ENCODE measurements around the gene RAD51C.
A peak's percentile ranks its signal among the peaks of the same experiment; 100 is the strongest.
"Not testable (repeated sequence)": the region's sequence is repeated elsewhere in the genome, so short reads cannot be mapped to it uniquely, and the experiment has no call there.

RAD51C gene

DNA sequence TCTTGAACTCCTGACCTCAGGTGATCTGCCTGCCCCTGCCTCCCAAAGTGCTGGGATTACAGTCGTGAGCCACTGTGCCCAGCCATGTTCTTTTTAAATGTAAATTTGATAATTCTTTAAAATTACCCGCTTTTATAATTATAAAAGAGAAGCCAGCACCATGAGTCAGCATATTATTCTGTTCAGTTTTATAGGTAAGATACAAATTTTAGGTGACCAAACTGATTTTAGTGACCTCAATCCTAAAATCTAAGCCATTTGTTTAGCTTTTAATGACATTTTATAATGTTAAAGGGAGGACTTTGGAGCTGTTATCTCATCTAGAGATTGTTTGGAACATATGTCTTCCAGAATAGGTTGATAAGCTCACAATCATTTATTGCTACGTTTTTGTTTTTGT lies 42.4 kb downstream of the RAD51C start:
- DNase-seq (ENCODE audit: insufficient read length, low spot score) (no peak), FAIRE-seq (no peak)
- TF ChIP-seq POLR2A (IDR thresholded peaks at IDR 0.05; ENCODE audit: low read depth, low read length) = no peak

DNA sequence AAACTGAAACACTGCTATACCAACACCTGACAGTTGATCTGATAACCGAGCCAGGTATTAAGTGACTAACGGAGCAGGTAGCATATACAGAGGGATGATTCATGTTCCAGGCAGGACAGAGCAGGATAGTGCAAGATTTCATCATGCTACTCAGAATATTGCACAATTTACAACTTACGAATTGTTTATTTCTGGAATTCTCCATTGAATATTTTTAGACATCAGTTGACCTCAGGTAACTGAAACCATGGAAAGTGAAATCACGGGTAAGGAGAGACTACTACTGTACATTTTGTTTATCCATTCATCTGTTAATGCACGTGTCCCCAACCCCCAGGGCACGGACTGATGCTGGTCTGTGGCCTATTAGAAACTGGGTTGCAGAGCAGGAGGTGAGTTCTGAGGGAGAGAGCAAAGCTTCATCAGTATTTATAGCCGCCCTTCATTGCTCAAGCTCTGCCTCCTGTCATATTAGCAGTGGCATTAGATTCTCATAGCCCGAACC lies 48.8 kb downstream of the RAD51C start:
- no peak for FAIRE-seq
- TF ChIP-seq POLR2A (IDR thresholded peaks at IDR 0.05; ENCODE audit: low read depth, low read length) = no peak
- no peak for DNase-seq (ENCODE audit: insufficient read length, low spot score)

DNA sequence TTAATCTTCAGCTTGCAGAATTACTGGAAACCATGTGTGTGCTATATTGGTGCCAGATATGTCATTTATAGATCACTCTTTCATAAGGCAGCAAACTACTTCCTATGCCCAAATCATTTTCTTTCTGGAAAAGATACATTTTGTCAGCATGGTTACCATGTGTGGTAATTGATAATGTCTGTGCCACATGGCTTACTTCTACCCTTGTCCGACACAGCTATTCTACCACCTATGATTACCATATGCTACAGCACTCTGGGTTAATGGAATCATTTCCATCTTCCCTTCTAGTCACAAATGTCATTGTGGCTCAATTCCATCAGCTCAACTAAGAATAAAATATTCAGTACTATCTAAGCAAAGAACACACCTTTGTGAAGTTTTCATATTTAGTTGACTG lies 55.3 kb downstream of the RAD51C start:
- DNase-seq (ENCODE audit: insufficient read length, low spot score) = no peak
- no peak for FAIRE-seq
- TF ChIP-seq POLR2A (IDR thresholded peaks at IDR 0.05; ENCODE audit: low read depth, low read length) = no peak

DNA sequence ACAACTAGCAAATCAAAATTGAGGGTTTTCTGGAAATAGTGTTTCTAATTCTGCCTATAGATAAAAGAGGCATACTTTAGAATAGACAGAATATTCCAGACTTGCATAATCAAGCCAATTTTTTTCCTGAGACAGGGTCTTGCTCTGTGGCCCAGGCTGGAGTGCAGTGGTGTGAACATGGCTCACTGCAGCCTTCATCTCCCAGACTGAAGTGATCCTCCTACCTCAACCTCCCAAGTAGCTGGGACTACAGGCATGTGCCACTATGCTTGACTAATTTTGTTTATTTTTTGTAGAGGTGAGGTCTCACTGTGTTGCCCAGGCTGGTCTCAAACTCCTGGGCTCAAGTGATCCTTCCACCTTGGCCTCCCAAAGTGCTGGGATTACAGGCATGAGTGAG lies 57.2 kb downstream of the RAD51C start:
- not testable (repeated sequence) for DNase-seq (ENCODE audit: insufficient read length, low spot score); FAIRE-seq

DNA sequence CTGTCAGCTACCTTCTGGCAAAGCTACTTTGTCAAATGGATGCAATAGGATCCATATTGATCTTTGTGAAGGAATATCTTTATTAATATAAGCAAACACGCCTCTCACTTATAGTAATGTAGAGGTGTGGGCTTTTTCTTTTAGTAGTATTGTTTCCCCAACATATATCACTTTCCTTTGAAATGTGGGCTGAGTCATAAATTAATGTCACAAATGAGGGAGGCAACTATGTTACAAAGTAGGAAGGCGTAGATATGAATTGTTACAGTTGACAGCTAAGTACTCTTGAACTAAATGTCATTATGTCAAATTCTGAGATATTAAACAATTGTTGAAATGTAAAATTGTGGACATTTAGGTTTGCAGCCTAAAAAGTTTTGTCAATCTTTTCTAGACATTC lies 60.6 kb downstream of the RAD51C start:
- DNase-seq (ENCODE audit: insufficient read length, low spot score) = no peak
- no peak for TF ChIP-seq POLR2A (IDR thresholded peaks at IDR 0.05; ENCODE audit: low read depth, low read length)
- no peak for FAIRE-seq

DNA sequence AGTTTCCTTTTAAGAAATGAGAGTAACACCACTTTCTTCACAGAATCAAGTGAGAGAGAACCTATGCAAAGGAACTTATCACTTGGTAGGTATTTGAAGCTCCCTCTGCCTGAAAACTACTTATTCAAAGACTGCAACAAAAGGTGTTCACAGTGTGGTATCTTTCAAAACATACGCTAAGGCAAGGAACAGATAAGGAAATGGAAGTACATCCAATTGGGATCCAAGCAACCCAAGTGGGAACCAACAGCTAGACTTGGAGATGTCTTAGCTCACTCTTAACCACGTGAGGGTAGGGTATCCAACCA lies 62.8 kb downstream of the RAD51C start:
- no peak for TF ChIP-seq POLR2A (IDR thresholded peaks at IDR 0.05; ENCODE audit: low read depth, low read length)
- FAIRE-seq = no peak
- peak; percentile 26 for DNase-seq (ENCODE audit: insufficient read length, low spot score)

DNA sequence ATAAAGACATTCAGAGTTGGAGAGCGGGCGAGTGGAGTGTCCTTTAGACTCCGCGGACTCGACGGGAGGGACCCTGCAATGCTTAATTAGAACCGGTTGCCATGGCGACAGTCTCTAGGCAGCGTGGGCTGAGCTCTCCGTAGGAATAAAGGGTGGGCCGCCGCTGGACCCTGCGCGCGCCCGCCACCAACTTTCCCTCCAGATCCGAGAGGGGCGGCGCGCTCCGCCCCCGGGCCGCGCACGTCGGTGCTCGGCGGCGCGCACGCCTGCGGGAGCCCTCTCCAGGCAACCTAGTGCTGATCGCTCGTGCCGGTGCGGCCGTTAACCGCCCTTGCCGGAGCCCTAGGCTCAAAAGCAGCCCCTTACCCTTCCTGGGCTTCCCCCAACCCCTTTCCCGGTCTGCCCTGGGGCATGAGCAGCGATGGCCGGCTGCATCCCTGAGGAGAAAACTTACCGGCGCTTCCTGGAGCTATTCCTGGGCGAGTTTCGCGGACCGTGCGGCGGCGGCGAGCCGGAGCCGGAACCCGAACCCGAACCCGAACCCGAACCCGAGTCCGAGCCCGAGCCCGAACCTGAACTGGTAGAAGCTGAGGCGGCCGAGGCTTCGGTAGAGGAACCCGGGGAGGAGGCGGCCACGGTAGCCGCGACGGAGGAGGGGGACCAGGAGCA lies 63.3 kb downstream of the RAD51C start, which contains the start of gene PPM1E:
TSS of gene PPM1E (plus strand) at position 278 of the 669 bp plus-strand sequence.
- no peak for FAIRE-seq
- peak; percentile 60 for DNase-seq (ENCODE audit: insufficient read length, low spot score)
- peak; percentile 20; the same call in 1 of the 2 replicates for TF ChIP-seq POLR2A (IDR thresholded peaks at IDR 0.05; ENCODE audit: low read depth, low read length)

DNA sequence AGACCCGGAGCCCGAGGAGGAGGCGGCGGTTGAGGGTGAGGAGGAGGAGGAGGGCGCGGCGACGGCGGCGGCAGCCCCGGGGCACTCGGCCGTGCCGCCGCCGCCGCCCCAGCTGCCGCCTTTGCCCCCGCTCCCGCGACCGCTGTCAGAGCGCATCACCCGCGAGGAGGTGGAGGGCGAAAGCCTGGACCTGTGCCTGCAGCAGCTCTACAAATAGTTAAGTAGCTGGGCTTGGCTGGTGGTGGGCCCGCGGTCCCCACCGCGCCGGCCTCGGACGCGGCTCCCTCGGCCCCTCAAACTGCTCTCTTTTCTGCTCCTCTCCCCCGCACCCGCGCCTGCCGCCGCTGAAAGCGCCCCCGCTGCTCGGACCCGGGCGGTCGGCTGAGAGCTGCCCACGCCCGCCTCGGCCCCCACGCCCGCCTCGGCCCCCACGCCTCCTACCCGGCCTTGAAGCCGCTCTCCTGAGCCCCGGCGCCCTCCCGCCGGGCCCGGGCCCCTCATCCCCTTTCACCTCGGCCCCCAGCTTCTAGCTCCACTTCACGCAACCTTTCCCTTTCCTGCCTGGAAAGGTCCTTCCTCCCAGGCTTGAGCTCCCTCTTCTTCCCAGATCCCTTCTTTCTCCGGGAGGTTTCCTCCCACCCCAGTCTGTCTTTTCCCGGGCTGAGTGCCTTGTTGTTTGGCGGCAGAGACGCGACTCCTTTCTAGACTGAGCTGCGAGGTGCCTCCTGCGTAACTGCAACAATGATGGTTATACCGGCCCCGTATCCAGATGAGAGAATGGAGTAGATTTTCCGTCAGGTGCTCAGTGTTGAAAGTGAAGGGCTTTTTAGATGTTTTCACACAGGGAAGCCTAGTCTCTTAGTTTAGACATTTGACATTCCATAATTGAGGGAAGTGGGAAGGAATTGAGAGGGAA lies 64.1 kb downstream of the RAD51C start:
- DNase-seq (ENCODE audit: insufficient read length, low spot score) = peak; percentile 40
- no peak for TF ChIP-seq POLR2A (IDR thresholded peaks at IDR 0.05; ENCODE audit: low read depth, low read length)
- FAIRE-seq = no peak

DNA sequence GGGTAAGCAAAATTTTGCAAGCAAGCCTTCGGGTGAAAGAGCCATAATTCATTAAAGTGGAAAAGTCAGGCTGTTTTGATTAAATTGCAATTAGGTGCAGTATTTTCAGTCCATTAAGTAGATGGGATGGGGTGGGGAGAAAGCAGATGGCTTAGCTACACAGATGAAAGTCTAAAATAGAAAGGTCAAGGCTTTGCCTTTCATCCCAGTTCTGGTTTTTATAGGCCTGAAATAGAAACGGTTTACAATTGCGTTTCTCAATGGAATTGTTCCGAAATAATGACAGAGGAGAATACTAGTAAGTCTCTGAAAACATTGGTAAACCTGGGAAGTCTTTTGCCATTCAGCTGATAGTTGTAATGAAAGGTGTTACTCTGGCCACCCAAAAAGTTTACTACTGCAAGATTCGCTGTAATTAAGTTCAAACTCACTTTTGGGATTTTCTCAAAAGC lies 64.8 kb downstream of the RAD51C start:
- DNase-seq (ENCODE audit: insufficient read length, low spot score) (no peak), FAIRE-seq (no peak)
- no peak for TF ChIP-seq POLR2A (IDR thresholded peaks at IDR 0.05; ENCODE audit: low read depth, low read length)

DNA sequence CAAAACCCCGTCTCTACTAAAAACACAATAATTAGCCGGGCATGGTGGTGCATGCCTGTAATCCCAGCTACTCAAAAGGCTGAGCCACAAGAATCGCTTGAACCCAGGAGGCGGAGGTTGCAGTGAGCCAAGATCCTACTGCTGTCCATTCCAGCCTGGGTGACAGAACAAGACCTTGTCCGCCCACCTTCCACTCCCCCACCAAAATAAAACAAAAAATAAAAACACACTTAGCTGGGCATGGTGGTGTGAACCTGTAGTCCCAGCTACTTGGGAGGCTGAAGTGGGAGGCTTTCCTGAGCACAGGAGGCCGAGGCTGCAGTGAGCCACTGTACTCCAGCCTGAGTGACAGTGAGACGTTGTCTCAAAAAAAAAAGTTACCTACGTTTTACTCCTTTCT lies 66.5 kb downstream of the RAD51C start:
- TF ChIP-seq POLR2A (IDR thresholded peaks at IDR 0.05; ENCODE audit: low read depth, low read length) = no peak
- DNase-seq (ENCODE audit: insufficient read length, low spot score) = no peak
- FAIRE-seq = no peak

DNA sequence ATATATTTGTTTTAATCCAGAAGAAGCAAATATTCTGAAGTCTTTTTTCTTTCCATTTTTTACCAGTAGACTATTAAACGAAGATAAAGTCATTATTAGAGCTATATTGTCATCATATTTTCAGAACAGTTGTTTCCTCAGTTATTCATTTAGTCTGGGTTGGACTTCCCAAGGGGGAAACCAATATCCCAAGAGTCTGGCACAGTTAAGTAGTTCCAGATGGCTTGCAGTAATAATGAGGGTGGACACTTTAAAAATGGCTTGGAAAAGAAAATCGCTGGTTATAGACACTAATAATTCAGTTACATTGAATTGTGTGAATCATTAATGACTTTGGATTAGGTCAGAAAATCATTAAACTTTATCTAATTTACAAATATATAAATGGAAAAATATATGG lies 67.1 kb downstream of the RAD51C start:
- TF ChIP-seq POLR2A (IDR thresholded peaks at IDR 0.05; ENCODE audit: low read depth, low read length) = no peak
- no peak for FAIRE-seq
- DNase-seq (ENCODE audit: insufficient read length, low spot score) = no peak

DNA sequence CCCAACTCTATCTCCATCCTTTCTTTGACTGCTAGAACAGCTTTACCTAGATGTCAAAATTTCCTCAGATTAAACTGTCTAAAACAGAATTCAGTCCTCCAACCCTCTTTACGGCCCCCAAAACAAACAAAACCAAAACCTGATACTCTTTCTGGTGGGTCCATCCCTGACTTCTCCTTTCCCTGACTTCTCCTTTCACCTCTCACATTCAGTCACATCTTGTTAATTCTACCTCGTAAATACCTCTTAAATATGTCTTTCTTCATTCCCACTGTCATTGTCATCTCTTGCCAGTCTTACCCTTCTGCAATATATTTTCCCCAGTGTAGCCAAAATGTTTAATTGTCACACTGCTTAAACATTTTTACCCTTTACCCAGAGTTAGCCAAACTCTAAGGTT lies 67.8 kb downstream of the RAD51C start:
- FAIRE-seq = no peak

DNA sequence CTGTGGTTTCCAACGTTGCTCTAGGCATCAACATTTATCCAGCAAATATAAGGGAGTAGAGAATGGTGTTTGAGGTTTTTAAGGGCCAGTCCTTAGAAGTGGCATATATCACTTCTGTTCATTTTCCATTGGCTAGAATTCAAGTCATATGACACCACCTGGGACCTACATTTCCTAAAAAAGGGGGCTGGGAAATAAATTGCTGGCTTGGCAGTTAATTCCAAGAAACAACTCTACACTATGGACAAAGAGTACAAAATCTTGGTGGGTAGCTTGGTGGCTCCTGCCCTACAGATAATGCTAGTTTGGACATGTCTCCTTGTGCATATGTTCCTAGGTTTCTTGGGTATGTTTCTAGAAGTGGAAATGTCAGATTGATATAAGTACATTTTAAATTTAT lies 70.9 kb downstream of the RAD51C start:
- TF ChIP-seq POLR2A (IDR thresholded peaks at IDR 0.05; ENCODE audit: low read depth, low read length) = no peak
- FAIRE-seq (no peak), DNase-seq (ENCODE audit: insufficient read length, low spot score) (no peak)

More for the DNA sequence above, 67.8 kb downstream of the RAD51C start:
- DNase-seq (ENCODE audit: insufficient read length, low spot score) = no peak
- no peak for TF ChIP-seq POLR2A (IDR thresholded peaks at IDR 0.05; ENCODE audit: low read depth, low read length)

DNA sequence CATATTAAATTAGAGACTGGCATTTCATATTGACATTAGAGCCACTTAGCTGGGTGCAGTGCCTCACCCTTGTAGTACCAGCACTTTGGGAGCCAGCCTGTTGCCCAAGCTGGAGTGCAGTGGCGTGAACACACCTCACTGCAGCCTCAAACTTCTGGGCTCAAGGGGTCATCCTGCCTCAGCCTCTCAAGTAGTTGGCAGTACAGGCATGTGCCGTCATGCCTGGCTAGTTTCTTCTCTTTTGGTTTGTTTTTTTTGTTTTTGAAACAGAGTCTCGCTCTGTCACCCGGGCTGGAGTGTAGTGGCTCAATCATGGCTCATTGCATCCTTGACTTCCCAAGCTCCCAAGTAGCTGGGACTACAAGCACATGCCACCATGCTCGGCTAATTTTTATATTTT lies 72.0 kb downstream of the RAD51C start:
- FAIRE-seq (no peak), DNase-seq (ENCODE audit: insufficient read length, low spot score) (no peak)
- TF ChIP-seq POLR2A (IDR thresholded peaks at IDR 0.05; ENCODE audit: low read depth, low read length) = no peak

DNA sequence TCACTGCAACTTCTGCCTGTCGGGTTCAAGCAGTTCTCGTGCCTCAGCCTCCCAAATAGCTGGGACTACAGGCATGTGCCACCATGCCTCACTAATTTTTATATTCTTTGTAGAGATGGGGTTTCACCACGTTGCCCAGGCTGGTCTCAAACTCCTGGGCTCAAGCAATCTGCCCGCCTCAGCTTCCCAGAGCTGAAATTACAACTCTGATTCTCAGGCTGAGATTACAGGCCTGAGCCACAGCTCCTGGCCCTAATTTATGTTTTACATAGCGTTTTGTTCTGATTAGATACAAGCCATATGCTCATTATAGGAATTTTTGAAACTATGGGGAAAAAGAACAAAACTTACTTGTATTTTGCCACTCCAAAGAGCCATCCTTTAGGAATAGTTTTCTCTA lies 86.1 kb downstream of the RAD51C start:
- not testable (repeated sequence) for FAIRE-seq; DNase-seq (ENCODE audit: insufficient read length, low spot score)
